ENCODE measurements around the gene RRP1B.

GRCh38 chr21:43720539-43721166 is 61.3 kb downstream of the RRP1B start:
- TF ChIP-seq CTCF (IDR thresholded peaks at IDR 0.05) (no peak), POLR2A (IDR thresholded peaks at IDR 0.05) (no peak)
